Karpas-422 (cell line): ENCODE data around the gene TCF7L1. TPM values are rescaled to one million over a fixed set of nuclear protein-coding genes. Genes with fewer than 3 reads are reported as not detected.

ENCODE experiments used
- DNase-seq: peaks from one replicate; pipeline ENCODE4 v3.0.0-alpha.2; 2015
- H2AFZ ChIP-seq: fragments of 200-600 bp; sonication (generic); 2 replicates; pipeline ENCODE4 v1.6.1; 2014; ENCODE audit warnings: antibody characterized with exemption, low read length, mixed read lengths
- H3K27ac ChIP-seq: fragments of 200-600 bp; sonication (generic); 2 replicates; pipeline ENCODE4 v1.5.1; 2014; ENCODE audit warnings: mild to moderate bottlenecking, low read length, moderate library complexity
- H3K27me3 ChIP-seq: fragments of 200-600 bp; sonication (generic); 2 replicates; pipeline ENCODE4 v1.6.1; 2014; ENCODE audit warnings: low read length, mixed read lengths
- H3K36me3 ChIP-seq: fragments of 200-600 bp; sonication (generic); 2 replicates; pipeline ENCODE4 v1.6.1; 2014; ENCODE audit warnings: low read length, mixed read lengths; ENCODE audit not compliant: insufficient read depth
- H3K4me1 ChIP-seq: fragments of 200-600 bp; sonication (generic); 2 replicates; pipeline ENCODE4 v1.6.1; 2014; ENCODE audit warnings: mild to moderate bottlenecking, low read length, mixed read lengths
- H3K4me2 ChIP-seq: fragments of 200-600 bp; sonication (generic); 2 replicates; pipeline ENCODE4 v1.6.1; 2014; ENCODE audit warnings: low read length, low read depth, mild to moderate bottlenecking; ENCODE audit not compliant: poor library complexity, severe bottlenecking
- H3K4me3 ChIP-seq: fragments of 200-600 bp; sonication (generic); 2 replicates; pipeline ENCODE4 v1.5.1; 2014; ENCODE audit warnings: mild to moderate bottlenecking, antibody characterized with exemption, low read length, mixed read lengths
- H3K79me2 ChIP-seq: fragments of 200-600 bp; sonication (generic); 2 replicates; pipeline ENCODE4 v1.6.1; 2014; ENCODE audit warnings: mild to moderate bottlenecking, low read length, mixed read lengths
- H3K9ac ChIP-seq: fragments of 200-600 bp; sonication (generic); 2 replicates; pipeline ENCODE4 v1.6.0; 2014; ENCODE audit warnings: low read length
- H3K9me2 ChIP-seq: fragments of 200-600 bp; sonication (generic), shearing (Covaris generic); replicated peaks from 2 replicates; pipeline ENCODE4 v1.6.0; 2014; ENCODE audit warnings: mild to moderate bottlenecking, low read length, moderate library complexity; ENCODE audit not compliant: insufficient read depth
- H3K9me3 ChIP-seq: fragments of 300-700, 200-600 bp; sonication (generic); 2 replicates; pipeline ENCODE4 v1.6.1; 2014; ENCODE audit warnings: low read length, mixed read lengths
- H4K20me1 ChIP-seq: fragments of 200-600 bp; sonication (generic); 2 replicates; pipeline ENCODE4 v1.6.1; 2014; ENCODE audit warnings: mild to moderate bottlenecking, antibody characterized with exemption, low read length, low read depth; ENCODE audit not compliant: insufficient read depth
- total RNA-seq: library from RNA; depleted of rRNA; stranded (reverse); fragments of >200 nt; shearing (Covaris generic); gene quantifications from 2 replicates; pipeline ENCODE4 v1.2.3, GENCODE V29; 2014; ENCODE audit warnings: low replicate concordance

Gene TCF7L1
- total RNA-seq, 1 experiment from 2014 or later: not detected

DNA sequence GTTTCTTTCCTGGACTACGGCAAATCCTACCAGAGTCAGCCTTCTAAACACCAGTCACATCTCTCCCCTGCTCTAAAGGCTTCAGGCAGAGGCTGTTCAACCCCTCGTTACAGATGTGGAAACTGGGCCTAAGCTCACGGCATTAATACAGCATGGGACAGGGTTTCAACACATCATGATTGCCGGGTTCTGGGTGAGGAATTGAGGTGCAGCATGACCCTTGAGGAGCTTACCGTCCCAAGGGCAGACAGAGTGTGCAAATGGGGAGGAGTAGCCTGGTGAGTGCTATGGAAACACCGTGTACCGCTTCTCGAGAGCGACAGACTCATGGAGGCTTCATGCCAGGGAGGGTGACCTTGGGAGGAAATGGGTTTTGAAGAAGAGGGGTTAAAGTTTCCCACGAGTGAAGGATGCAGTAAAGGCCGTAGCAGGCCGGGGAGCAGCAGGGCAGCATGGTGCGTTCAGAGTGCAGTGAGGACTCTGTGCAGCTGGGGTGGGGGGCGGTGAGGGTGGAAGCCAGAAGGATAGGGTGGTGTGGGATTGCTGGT, 143.5 kb downstream of the TCF7L1 start:
- no peak for DNase-seq
- H2AFZ ChIP-seq: no peak overlapping the region
- H3K4me2 ChIP-seq: no peak overlapping the region
- no peaks in the 10 kb centered on the region for H3K9me2 ChIP-seq
- no peak overlapping the region for H3K9ac ChIP-seq
- peaks cover 7% of the 10 kb centered on the region for H3K4me1 ChIP-seq
- no peaks in the 10 kb centered on the region for H3K27me3 ChIP-seq
- H3K36me3 ChIP-seq: no peaks in the 10 kb centered on the region
- no peaks in the 10 kb centered on the region for H3K9me3 ChIP-seq
- H3K4me3 ChIP-seq: no peak overlapping the region
- H4K20me1 ChIP-seq: no peaks in the 10 kb centered on the region
- no peaks in the 10 kb centered on the region for H3K79me2 ChIP-seq
- no peak overlapping the region for H3K27ac ChIP-seq

DNA sequence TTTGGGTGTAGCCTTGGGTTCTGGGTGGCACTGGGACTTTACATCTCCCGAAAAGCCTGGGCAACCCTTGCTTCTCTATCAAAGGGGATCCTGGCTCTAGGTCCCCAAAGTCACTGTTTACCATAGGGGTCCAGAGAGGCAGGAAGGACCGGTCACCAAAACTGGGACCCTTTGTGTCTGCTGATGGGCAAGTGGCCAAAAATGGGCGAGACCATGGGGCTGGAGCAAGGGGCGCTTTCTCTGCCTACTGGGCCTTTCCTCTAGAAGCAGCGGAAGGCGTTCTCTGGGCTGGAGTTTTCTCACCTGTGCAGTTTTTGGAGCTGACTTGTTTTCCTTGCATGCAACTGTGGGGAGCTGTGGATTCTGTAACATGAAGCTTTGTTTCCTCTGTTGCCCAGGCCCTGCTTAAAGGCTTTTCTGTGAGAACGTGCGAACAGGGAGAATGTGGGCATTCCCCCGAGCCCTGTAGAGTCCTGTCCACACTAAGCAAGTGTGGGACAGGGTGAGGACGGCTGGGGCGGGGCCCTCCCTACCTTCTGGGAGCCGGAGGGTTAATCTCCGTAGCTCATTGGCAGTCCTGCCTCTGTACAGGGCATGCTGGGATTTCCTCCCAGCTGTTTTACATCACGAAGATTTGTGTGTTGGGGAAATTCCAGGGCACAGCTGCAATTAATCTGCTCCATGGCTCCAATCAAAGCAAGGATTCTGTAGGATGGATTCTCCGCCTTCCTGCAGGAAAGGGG, 144.4 kb downstream of the TCF7L1 start:
- H3K9me2 ChIP-seq: no peaks in the 10 kb centered on the region
- no peak for DNase-seq
- no peaks in the 10 kb centered on the region for H4K20me1 ChIP-seq
- no peaks in the 10 kb centered on the region for H3K9me3 ChIP-seq
- no peak overlapping the region for H3K4me3 ChIP-seq
- H3K36me3 ChIP-seq: no peaks in the 10 kb centered on the region
- no peak overlapping the region for H3K9ac ChIP-seq
- H3K79me2 ChIP-seq: no peaks in the 10 kb centered on the region
- H3K4me1 ChIP-seq: peaks cover 7% of the 10 kb centered on the region
- peak overlapping the region; percentile 23 for H3K4me2 ChIP-seq
- no peaks in the 10 kb centered on the region for H3K27me3 ChIP-seq
- no peak overlapping the region for H2AFZ ChIP-seq
- no peak overlapping the region for H3K27ac ChIP-seq

DNA sequence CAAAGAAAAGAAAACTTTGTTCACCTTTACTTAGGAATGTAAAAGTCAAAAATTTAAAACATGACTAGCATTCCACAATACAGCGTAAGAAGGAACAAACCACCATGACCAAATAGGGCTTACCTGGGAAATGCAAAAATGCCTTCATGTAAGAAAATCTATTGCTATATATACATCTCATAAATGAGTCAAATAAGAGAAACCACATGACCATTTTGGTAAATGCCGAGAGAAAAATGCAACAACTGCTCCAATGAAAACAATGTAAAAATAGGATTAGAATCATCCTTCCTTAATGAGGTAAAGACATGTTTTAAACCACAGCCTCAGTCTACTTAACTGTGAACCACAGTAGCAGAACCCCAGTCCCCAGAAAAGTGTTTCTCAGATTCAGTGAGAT, 145.2 kb downstream of the TCF7L1 start:
- Histone ChIP-seq H3K79me2 (no peaks in the 10 kb centered on the region), H3K9ac (no peak overlapping the region)
- DNase-seq: no peak

DNA sequence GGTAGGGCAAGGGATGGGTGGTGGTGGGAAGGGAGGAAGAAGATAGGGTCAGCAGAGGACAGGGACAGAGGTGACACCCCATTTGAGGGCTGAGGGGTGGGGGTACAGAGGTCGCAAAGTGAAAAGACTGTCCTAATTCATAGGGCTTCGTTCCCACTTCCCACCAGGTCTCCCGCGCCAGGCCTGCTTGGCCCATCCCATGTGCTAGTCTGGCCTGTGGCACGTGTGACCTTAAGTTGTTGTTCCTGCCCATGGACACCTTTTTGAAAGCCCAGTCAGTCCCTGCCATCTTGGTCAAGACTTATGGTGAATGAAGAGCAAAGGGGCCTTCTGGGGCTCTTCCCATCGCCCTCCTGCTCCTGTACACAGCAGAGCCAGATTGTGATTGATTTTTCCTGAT, 148.4 kb downstream of the TCF7L1 start:
- H3K4me2 ChIP-seq: no peak overlapping the region
- peaks cover 7% of the 10 kb centered on the region for H3K4me1 ChIP-seq
- DNase-seq: no peak
- no peaks in the 10 kb centered on the region for H3K79me2 ChIP-seq
- no peak overlapping the region for H3K9ac ChIP-seq
- H4K20me1 ChIP-seq: no peaks in the 10 kb centered on the region
- H3K9me2 ChIP-seq: no peaks in the 10 kb centered on the region
- no peaks in the 10 kb centered on the region for H3K36me3 ChIP-seq
- no peak overlapping the region for H3K27ac ChIP-seq
- H3K9me3 ChIP-seq: no peaks in the 10 kb centered on the region
- no peaks in the 10 kb centered on the region for H3K27me3 ChIP-seq
- H3K4me3 ChIP-seq: no peak overlapping the region
- H2AFZ ChIP-seq: no peak overlapping the region

More for the DNA sequence above, 145.2 kb downstream of the TCF7L1 start:
- H3K9me3 ChIP-seq: no peaks in the 10 kb centered on the region
- no peaks in the 10 kb centered on the region for H4K20me1 ChIP-seq
- no peak overlapping the region for H3K27ac ChIP-seq
- no peaks in the 10 kb centered on the region for H3K27me3 ChIP-seq
- no peak overlapping the region for H2AFZ ChIP-seq
- no peak overlapping the region for H3K4me3 ChIP-seq
- no peak overlapping the region for H3K4me2 ChIP-seq
- peaks cover 7% of the 10 kb centered on the region for H3K4me1 ChIP-seq
- H3K9me2 ChIP-seq: no peaks in the 10 kb centered on the region
- H3K36me3 ChIP-seq: no peaks in the 10 kb centered on the region

DNA sequence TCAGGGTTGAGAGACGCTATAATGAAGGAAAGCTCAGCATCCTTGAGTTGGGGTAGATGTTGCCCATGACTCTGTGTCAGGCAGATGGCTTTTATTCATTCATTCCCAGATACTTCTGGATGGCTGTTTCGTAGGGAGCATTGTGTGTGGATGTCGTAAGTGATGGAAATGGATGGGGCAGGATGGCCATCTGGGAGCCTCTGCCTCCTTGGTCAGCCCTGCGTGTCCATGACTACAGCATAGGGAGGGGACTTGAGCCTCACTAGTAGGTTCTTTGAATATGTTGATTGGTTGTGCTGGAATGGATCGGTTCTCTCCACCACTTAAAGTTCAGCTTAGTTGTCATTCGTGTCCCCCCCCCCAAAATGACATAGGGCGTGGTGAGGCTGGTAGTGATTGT, 149.7 kb downstream of the TCF7L1 start:
- no peak overlapping the region for H3K9ac ChIP-seq
- H2AFZ ChIP-seq: no peak overlapping the region
- no peaks in the 10 kb centered on the region for H3K79me2 ChIP-seq
- no peaks in the 10 kb centered on the region for H3K36me3 ChIP-seq
- no peak overlapping the region for H3K27ac ChIP-seq
- no peak overlapping the region for H3K4me2 ChIP-seq
- no peaks in the 10 kb centered on the region for H3K9me3 ChIP-seq
- H4K20me1 ChIP-seq: no peaks in the 10 kb centered on the region
- H3K4me1 ChIP-seq: peaks cover 5% of the 10 kb centered on the region
- no peaks in the 10 kb centered on the region for H3K27me3 ChIP-seq
- no peaks in the 10 kb centered on the region for H3K9me2 ChIP-seq
- no peak for DNase-seq
- no peak overlapping the region for H3K4me3 ChIP-seq

- no peak overlapping the region for H3K27ac ChIP-seq
- H3K4me3 ChIP-seq: no peak overlapping the region
- H3K9ac ChIP-seq: no peak overlapping the region
- no peaks in the 10 kb centered on the region for H3K27me3 ChIP-seq
- H3K9me2 ChIP-seq: no peaks in the 10 kb centered on the region
- H4K20me1 ChIP-seq: no peaks in the 10 kb centered on the region
- H3K36me3 ChIP-seq: no peaks in the 10 kb centered on the region
- no peaks in the 10 kb centered on the region for H3K9me3 ChIP-seq
- no peak overlapping the region for H2AFZ ChIP-seq
- no peaks in the 10 kb centered on the region for H3K4me1 ChIP-seq
- H3K79me2 ChIP-seq: no peaks in the 10 kb centered on the region
- DNase-seq: no peak
- H3K4me2 ChIP-seq: no peak overlapping the region
These were observed 150.4 kb downstream of the TCF7L1 start for GRCh38 chr2:85283641-85284040.

GRCh38 chr2:85286918-85287317, 153.7 kb downstream of the TCF7L1 start:
- H2AFZ ChIP-seq: no peak overlapping the region
- DNase-seq: no peak
- no peak overlapping the region for H3K4me3 ChIP-seq
- H3K4me2 ChIP-seq: no peak overlapping the region
- H4K20me1 ChIP-seq: no peaks in the 10 kb centered on the region
- H3K9me2 ChIP-seq: no peaks in the 10 kb centered on the region
- H3K9ac ChIP-seq: no peak overlapping the region
- H3K27me3 ChIP-seq: no peaks in the 10 kb centered on the region
- H3K27ac ChIP-seq: no peak overlapping the region
- H3K4me1 ChIP-seq: no peaks in the 10 kb centered on the region
- H3K9me3 ChIP-seq: no peaks in the 10 kb centered on the region
- H3K36me3 ChIP-seq: no peaks in the 10 kb centered on the region
- no peaks in the 10 kb centered on the region for H3K79me2 ChIP-seq

DNA sequence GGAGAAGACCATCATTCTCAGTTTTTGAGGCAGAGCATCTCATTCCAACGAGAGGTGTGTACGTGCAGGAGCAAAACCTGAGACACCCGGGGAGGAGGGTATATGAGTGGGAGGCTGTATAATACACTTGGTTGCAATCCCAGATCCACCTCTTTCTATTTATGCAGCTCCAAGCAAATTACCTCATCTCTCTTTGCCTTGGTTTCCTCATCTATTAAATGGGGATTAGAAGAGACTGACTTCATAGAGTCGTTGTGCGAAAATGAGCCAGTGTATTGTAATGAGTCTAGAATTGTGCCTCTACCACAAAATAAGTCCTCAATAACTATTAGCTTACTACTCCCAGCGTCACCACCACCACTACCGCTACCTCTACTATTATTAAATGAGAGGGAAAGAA, 154.5 kb downstream of the TCF7L1 start:
- H3K9me2 ChIP-seq: no peaks in the 10 kb centered on the region
- no peaks in the 10 kb centered on the region for H3K4me1 ChIP-seq
- no peak overlapping the region for H2AFZ ChIP-seq
- DNase-seq: no peak
- H3K4me2 ChIP-seq: no peak overlapping the region
- H3K9ac ChIP-seq: no peak overlapping the region
- no peaks in the 10 kb centered on the region for H3K27me3 ChIP-seq
- H3K9me3 ChIP-seq: no peaks in the 10 kb centered on the region
- no peak overlapping the region for H3K27ac ChIP-seq
- H3K36me3 ChIP-seq: no peaks in the 10 kb centered on the region
- no peak overlapping the region for H3K4me3 ChIP-seq
- H3K79me2 ChIP-seq: no peaks in the 10 kb centered on the region
- no peaks in the 10 kb centered on the region for H4K20me1 ChIP-seq
